Chondrocyte (in vitro differentiated cells): ENCODE measurements around the gene SMAD3. TPM values are rescaled to one million over a fixed set of nuclear protein-coding genes. Genes with fewer than 3 reads are reported as not detected.

Experiments used
- DNase-seq: peaks from one replicate; pipeline ENCODE4 v3.0.0; 2021; ENCODE audit warnings: mixed read lengths, low spot score
- H3K27ac Mint-ChIP-seq: one replicate; pipeline ENCODE4 v1.8.0; 2021; ENCODE audit warnings: mild to moderate bottlenecking, moderate library complexity, mixed read lengths; ENCODE audit not compliant: unreplicated experiment
- H3K27me3 Mint-ChIP-seq: 2 replicates; pipeline ENCODE4 v1.8.0; 2021; ENCODE audit warnings: low read depth, mixed read lengths
- H3K36me3 Mint-ChIP-seq: 2 replicates; pipeline ENCODE4 v1.8.0; 2021; ENCODE audit warnings: low read depth, mixed read lengths
- H3K4me1 Mint-ChIP-seq: 2 replicates; pipeline ENCODE4 v1.8.0; 2021; ENCODE audit warnings: low read depth, mild to moderate bottlenecking, mixed read lengths
- H3K4me3 Mint-ChIP-seq: one replicate; pipeline ENCODE4 v1.8.0; 2021; ENCODE audit warnings: mild to moderate bottlenecking, moderate library complexity, mixed read lengths; ENCODE audit not compliant: unreplicated experiment
- H3K9me3 Mint-ChIP-seq: 2 replicates; pipeline ENCODE4 v1.8.0; 2021; ENCODE audit warnings: low read depth, mixed read lengths
- CTCF ChIP-seq: fragments of 200-600 bp; sonication (generic); IDR thresholded peaks from 2 replicates; pipeline ENCODE4 v1.5.0; 2021; ENCODE audit warnings: antibody characterized with exemption, mild to moderate bottlenecking, moderate library complexity
- total RNA-seq: library from RNA; stranded (reverse); gene quantifications from 3 replicates; pipeline ENCODE4 v1.2.1, GENCODE V29; 2021

SMAD3 gene
- total RNA-seq, 1 donor from 2014 or later = 23.2 TPM

GRCh38 chr15:67100801-67101581, 35.6 kb downstream of the SMAD3 start:
- Mint-ChIP-seq H3K36me3 (no peaks in the 10 kb centered on the region), H3K27me3 (no peaks in the 10 kb centered on the region), H3K4me1 (peaks cover 53% of the 10 kb centered on the region), H3K4me3 (no peak overlapping the region), H3K27ac (no peak overlapping the region), H3K9me3 (no peaks in the 10 kb centered on the region)
- DNase-seq = no peak
- TF ChIP-seq CTCF = no peak

GRCh38 chr15:67101911-67102598, 36.7 kb downstream of the SMAD3 start:
- H3K36me3 Mint-ChIP-seq = no peaks in the 10 kb centered on the region
- peaks cover 59% of the 10 kb centered on the region for H3K4me1 Mint-ChIP-seq
- no peak overlapping the region for H3K4me3 Mint-ChIP-seq
- TF ChIP-seq CTCF = no peak
- no peaks in the 10 kb centered on the region for H3K9me3 Mint-ChIP-seq
- no peak overlapping the region for H3K27ac Mint-ChIP-seq
- H3K27me3 Mint-ChIP-seq = no peaks in the 10 kb centered on the region
- DNase-seq = no peak

- H3K4me3 Mint-ChIP-seq = no peak overlapping the region
Observed at GRCh38 chr15:67102599-67102929, 37.2 kb downstream of the SMAD3 start.

GRCh38 chr15:67103021-67103420, 37.6 kb downstream of the SMAD3 start:
- H3K27me3 Mint-ChIP-seq = no peaks in the 10 kb centered on the region
- no peak for TF ChIP-seq CTCF
- no peak for DNase-seq
- no peaks in the 10 kb centered on the region for H3K36me3 Mint-ChIP-seq
- no peak overlapping the region for H3K27ac Mint-ChIP-seq
- H3K4me1 Mint-ChIP-seq = peaks cover 59% of the 10 kb centered on the region
- H3K4me3 Mint-ChIP-seq = no peak overlapping the region
- H3K9me3 Mint-ChIP-seq = no peaks in the 10 kb centered on the region

More at GRCh38 chr15:67102599-67102929, 37.2 kb downstream of the SMAD3 start:
- DNase-seq = no peak
- Mint-ChIP-seq H3K9me3 (no peaks in the 10 kb centered on the region), H3K27me3 (no peaks in the 10 kb centered on the region), H3K27ac (no peak overlapping the region), H3K4me1 (peaks cover 59% of the 10 kb centered on the region), H3K36me3 (no peaks in the 10 kb centered on the region)
- no peak for TF ChIP-seq CTCF

- H3K4me3 Mint-ChIP-seq = no peak overlapping the region
- peaks cover 59% of the 10 kb centered on the region for H3K4me1 Mint-ChIP-seq
- no peak for TF ChIP-seq CTCF
- H3K36me3 Mint-ChIP-seq = no peaks in the 10 kb centered on the region
- no peak for DNase-seq
- H3K9me3 Mint-ChIP-seq = no peaks in the 10 kb centered on the region
- H3K27me3 Mint-ChIP-seq = no peaks in the 10 kb centered on the region
- H3K27ac Mint-ChIP-seq = no peak overlapping the region
Observed at GRCh38 chr15:67103432-67103831, 38.0 kb downstream of the SMAD3 start.
